Cardiac fibroblast (primary cell): Measurements from ENCODE around the gene PALLD.

Experiments
- DNase-seq, 2 donors: peaks; one replicate each; pipeline versions ENCODE4 v3.0.0 to v3.0.0-alpha.2; 2010; ENCODE audit warnings: low read depth in 2 of 2
- H3K4me3 ChIP-seq, 2 donors: replicated peaks in 1 of 2; 1 replicate in 1 of 2; 2 replicates in 1 of 2; pipeline ENCODE4 v1.5.1; 2011; ENCODE audit warnings: low read depth in 2 of 2, low read length in 2 of 2, mild to moderate bottlenecking in 2 of 2, moderate library complexity in 1 of 2
- TF ChIP-seq, protein P1 (sequence below): IDR thresholded peaks from one replicate; pipeline ENCODE4 v1.5.1; 2011; ENCODE audit warnings: low read depth, mild to moderate bottlenecking, low read length, inconsistent platforms

Gene PALLD

GRCh38 chr4:168551945-168552695, 55.3 kb downstream of the PALLD start:
- H3K4me3 ChIP-seq, result no peak overlapping the region
- DNase-seq, result no peak
- TF ChIP-seq, protein P1, sequence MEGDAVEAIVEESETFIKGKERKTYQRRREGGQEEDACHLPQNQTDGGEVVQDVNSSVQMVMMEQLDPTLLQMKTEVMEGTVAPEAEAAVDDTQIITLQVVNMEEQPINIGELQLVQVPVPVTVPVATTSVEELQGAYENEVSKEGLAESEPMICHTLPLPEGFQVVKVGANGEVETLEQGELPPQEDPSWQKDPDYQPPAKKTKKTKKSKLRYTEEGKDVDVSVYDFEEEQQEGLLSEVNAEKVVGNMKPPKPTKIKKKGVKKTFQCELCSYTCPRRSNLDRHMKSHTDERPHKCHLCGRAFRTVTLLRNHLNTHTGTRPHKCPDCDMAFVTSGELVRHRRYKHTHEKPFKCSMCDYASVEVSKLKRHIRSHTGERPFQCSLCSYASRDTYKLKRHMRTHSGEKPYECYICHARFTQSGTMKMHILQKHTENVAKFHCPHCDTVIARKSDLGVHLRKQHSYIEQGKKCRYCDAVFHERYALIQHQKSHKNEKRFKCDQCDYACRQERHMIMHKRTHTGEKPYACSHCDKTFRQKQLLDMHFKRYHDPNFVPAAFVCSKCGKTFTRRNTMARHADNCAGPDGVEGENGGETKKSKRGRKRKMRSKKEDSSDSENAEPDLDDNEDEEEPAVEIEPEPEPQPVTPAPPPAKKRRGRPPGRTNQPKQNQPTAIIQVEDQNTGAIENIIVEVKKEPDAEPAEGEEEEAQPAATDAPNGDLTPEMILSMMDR, result no peak

GRCh38 chr4:168553714-168554370, 57.0 kb downstream of the PALLD start:
- TF ChIP-seq, protein P1, result no peak
- no peak for DNase-seq
- no peak overlapping the region for H3K4me3 ChIP-seq

DNA sequence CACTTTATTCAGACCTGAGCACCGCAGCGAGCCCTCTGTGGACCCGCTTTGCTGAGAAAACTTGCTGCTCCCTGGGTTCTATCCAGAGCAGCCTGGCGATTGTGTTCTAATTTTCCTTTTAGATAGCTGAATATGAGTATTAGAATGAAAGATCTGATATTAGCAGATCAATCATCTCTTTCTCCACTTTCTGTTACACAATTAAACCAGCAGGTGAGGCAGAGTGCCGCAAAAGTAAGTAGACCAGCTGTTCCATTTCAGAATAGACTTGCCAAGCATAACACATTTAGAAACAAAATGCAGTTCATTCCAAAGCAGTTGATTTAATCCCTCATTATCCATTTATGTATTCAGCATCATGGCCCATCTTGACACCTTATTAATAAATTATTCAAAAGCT, 58.6 kb downstream of the PALLD start:
- no peak for DNase-seq
- no peak overlapping the region for H3K4me3 ChIP-seq
- TF ChIP-seq, protein P1, result no peak

DNA sequence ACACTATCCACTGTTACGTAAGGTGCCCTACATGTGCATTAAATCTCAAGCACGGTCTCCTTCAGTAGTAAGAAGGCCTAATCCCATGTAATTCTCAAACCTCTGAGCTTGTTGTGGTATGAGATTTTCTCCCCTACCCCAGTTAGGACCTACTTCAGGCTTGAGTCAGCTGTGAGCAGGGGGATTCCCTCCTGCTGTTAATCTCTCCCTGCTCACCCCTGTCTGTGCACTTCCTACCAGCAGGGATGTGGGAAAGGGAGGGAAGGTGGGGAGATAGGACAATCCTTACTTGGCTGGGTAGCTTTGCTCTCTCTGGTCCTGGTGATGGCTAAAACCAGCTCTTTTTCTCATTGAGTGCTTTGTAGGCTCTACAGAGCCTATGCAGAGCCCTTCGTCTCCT, 60.8 kb downstream of the PALLD start:
- no peak overlapping the region for H3K4me3 ChIP-seq
- TF ChIP-seq, protein P1, result no peak
- no peak for DNase-seq

DNA sequence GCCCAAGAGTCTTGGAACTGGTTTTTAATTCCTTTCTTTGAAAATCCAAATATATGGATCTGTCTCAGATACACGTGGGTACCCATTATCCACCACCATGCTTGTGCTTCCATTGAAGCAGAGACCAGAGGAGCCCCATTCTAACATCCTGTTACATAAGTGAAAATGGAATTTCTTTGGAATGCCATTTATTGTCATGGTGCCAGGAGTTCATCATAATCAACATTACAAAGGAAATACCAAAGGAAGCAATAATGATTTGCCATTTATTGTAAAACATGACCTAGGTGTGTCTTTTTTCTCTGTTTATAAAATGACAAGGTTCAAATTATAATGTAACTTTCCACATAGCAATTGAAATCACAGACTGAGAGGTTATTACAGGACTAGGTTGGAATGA, 61.7 kb downstream of the PALLD start:
- DNase-seq, result peak; percentile 75 to 86
- TF ChIP-seq, protein P1, result no peak
- H3K4me3 ChIP-seq, result no peak overlapping the region

GRCh38 chr4:168560184-168561180, 63.6 kb downstream of the PALLD start:
- H3K4me3 ChIP-seq, result no peak overlapping the region
- TF ChIP-seq, protein P1, result no peak
- peak in 1 of 2 donors; percentile 33 for DNase-seq
